Keratinocyte (primary cell): ENCODE data around the gene NFATC1. TPM values are rescaled to one million over a fixed set of nuclear protein-coding genes. Genes with fewer than 3 reads are reported as not detected.

Experiments used
- DNase-seq: peaks from one replicate; pipeline ENCODE4 v3.0.0-alpha.2; 2011; ENCODE audit warnings: low read depth, missing footprints, low spot score
- FAIRE-seq: peaks from 2 replicates; lab custom pipeline; 2011; peaks lifted over from hg19 to GRCh38; lab: Jason Lieb, UNC
- H2AFZ ChIP-seq: 2 replicates; pipeline ENCODE4 v1.6.0; 2012; ENCODE audit warnings: low read length, control low read depth, inconsistent platforms; ENCODE audit not compliant: control insufficient read depth
- H3K27ac ChIP-seq: 2 replicates; pipeline ENCODE4 v1.5.1; 2011; ENCODE audit warnings: low read length; ENCODE audit not compliant: control insufficient read depth, insufficient read depth
- H3K27me3 ChIP-seq: 3 replicates; pipeline ENCODE4 v1.6.0; 2011; ENCODE audit warnings: low read length; ENCODE audit not compliant: control insufficient read depth, insufficient read depth; ENCODE audit errors: extremely low read depth
- H3K36me3 ChIP-seq, 2 experiments: 2 replicates in 1 of 2; 3 replicates in 1 of 2; pipeline ENCODE4 v1.5.1; 2011; ENCODE audit warnings: low read length in 2 of 2, mild to moderate bottlenecking in 1 of 2; ENCODE audit not compliant: control insufficient read depth in 2 of 2, insufficient read depth in 2 of 2; ENCODE audit errors: extremely low read depth in 1 of 2
- H3K4me1 ChIP-seq: 3 replicates; pipeline ENCODE4 v1.5.1; 2011; ENCODE audit warnings: low read length; ENCODE audit not compliant: control insufficient read depth, insufficient read depth; ENCODE audit errors: extremely low read depth
- H3K4me2 ChIP-seq: 3 replicates; pipeline ENCODE4 v1.6.0; 2011; ENCODE audit warnings: low read depth, low read length; ENCODE audit not compliant: control insufficient read depth, insufficient read depth; ENCODE audit errors: extremely low read depth
- H3K4me3 ChIP-seq, 3 experiments: fragments of 200-600 bp in 1 of 3; sonication (generic) in 1 of 3; 2 replicates in 2 of 3; 3 replicates in 1 of 3; pipeline ENCODE4 v1.5.1; 2011 to 2016; ENCODE audit warnings: low read length in 3 of 3, mild to moderate bottlenecking in 3 of 3, control low read depth in 2 of 3, inconsistent platforms in 1 of 3, low read depth in 1 of 3, mixed read lengths in 1 of 3, mixed run types in 1 of 3, moderate library complexity in 1 of 3; ENCODE audit not compliant: control insufficient read depth in 2 of 3, insufficient read depth in 2 of 3; ENCODE audit errors: extremely low read depth in 1 of 3
- H3K79me2 ChIP-seq: 2 replicates; pipeline ENCODE4 v1.6.0; 2012; ENCODE audit warnings: low read length; ENCODE audit not compliant: control insufficient read depth, insufficient read depth
- H3K9ac ChIP-seq: 3 replicates; pipeline ENCODE4 v1.6.0; 2011; ENCODE audit warnings: low read length; ENCODE audit not compliant: control insufficient read depth, insufficient read depth; ENCODE audit errors: extremely low read depth
- H3K9me1 ChIP-seq: 3 replicates; pipeline ENCODE4 v1.6.0; 2011; ENCODE audit warnings: low read length; ENCODE audit not compliant: control insufficient read depth, insufficient read depth; ENCODE audit errors: extremely low read depth
- H3K9me3 ChIP-seq: 2 replicates; pipeline ENCODE4 v1.5.1; 2012; ENCODE audit warnings: low read depth, low read length; ENCODE audit not compliant: control insufficient read depth
- H4K20me1 ChIP-seq: 3 replicates; pipeline ENCODE4 v1.6.0; 2011; ENCODE audit warnings: low read length; ENCODE audit not compliant: control insufficient read depth, insufficient read depth; ENCODE audit errors: extremely low read depth
- EZH2 ChIP-seq: IDR thresholded peaks from one replicate; pipeline ENCODE4 v1.6.1; 2012; ENCODE audit warnings: inconsistent platforms, mild to moderate bottlenecking, low read length, moderate library complexity
- dilution Hi-C: fragments of 300-500 bp; cut with MboI; formaldehyde crosslinking; loops from one replicate; pipeline ENCODE4 v1.7.0; 2020; ENCODE audit warnings: low sequenced_read_pairs; ENCODE audit not compliant: extremely low pct_ligation_motif_present
- polyA plus RNA-seq, 5 experiments: library from polyadenylated mRNA; depleted of rRNA in 3 of 5; stranded (reverse) in 3 of 5; stranded (forward) in 1 of 5; unstranded in 1 of 5; fragments of >200 nt; gene quantifications; 1 replicate in 1 of 5; 2 replicates in 3 of 5; 3 replicates in 1 of 5; pipeline versions ENCODE4 v1.2.1 to v1.2.3, GENCODE V29; 2011 to 2012; ENCODE audit warnings: missing spikeins in 2 of 5, low read depth in 1 of 5, low replicate concordance in 1 of 5
- TF ChIP-seq, protein P1 (sequence below), 3 experiments: IDR thresholded peaks in 1 of 3; conservative IDR thresholded peaks in 1 of 3; optimal IDR thresholded peaks in 1 of 3; 2 replicates in 2 of 3; 3 replicates in 1 of 3; pipeline versions ENCODE3 to v1.5.1; 2011; ENCODE audit warnings: low read length in 3 of 3, mild to moderate bottlenecking in 3 of 3, moderate library complexity in 2 of 3, control low read depth in 1 of 3, inconsistent platforms in 1 of 3; ENCODE audit not compliant: insufficient read depth in 2 of 3; ENCODE audit errors: extremely low read depth in 1 of 3

NFATC1 gene
- polyA plus RNA-seq, 1 donor (not counting 4 experiments of a cell fraction or from before 2014, with no cell fraction given), result 0.77 TPM

DNA sequence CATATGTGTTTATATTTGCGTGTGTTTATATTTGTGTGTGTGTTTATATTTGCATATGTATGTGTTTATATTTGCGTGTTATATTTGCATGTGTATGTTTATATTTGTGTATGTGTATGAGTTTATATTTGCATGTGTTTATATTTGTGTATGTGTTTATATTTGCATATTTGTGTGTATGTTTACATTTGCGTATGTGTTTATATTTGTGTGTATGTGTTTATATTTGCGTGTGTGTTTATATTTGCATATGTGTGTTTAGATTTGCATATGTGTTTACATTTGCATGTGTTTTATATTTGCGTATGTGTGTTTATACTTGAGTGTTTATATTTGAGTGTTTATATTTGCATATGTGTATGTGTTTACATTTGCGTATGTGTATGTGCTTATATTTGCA is 168.2 kb downstream of the NFATC1 start:
- no peak overlapping the region for H3K9ac ChIP-seq
- TF ChIP-seq, protein P1, sequence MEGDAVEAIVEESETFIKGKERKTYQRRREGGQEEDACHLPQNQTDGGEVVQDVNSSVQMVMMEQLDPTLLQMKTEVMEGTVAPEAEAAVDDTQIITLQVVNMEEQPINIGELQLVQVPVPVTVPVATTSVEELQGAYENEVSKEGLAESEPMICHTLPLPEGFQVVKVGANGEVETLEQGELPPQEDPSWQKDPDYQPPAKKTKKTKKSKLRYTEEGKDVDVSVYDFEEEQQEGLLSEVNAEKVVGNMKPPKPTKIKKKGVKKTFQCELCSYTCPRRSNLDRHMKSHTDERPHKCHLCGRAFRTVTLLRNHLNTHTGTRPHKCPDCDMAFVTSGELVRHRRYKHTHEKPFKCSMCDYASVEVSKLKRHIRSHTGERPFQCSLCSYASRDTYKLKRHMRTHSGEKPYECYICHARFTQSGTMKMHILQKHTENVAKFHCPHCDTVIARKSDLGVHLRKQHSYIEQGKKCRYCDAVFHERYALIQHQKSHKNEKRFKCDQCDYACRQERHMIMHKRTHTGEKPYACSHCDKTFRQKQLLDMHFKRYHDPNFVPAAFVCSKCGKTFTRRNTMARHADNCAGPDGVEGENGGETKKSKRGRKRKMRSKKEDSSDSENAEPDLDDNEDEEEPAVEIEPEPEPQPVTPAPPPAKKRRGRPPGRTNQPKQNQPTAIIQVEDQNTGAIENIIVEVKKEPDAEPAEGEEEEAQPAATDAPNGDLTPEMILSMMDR (optimal IDR thresholded peaks at IDR 0.05 in 1 of 3, IDR thresholded peaks at IDR 0.05 in 1 of 3, conservative IDR thresholded peaks at IDR 0.05 in 1 of 3; ENCODE audit: extremely low read depth in 1 of 3, insufficient read depth in 2 of 3, low read length in 3 of 3), result no peak
- no peak for TF ChIP-seq EZH2
- FAIRE-seq (no peak), DNase-seq (no peak)
- peaks cover 12% of the 10 kb centered on the region for H3K4me1 ChIP-seq
- H3K4me2 ChIP-seq, result no peak overlapping the region
- no peaks in the 10 kb centered on the region for H3K36me3 ChIP-seq
- H3K9me3 ChIP-seq, result peaks cover 4% of the 10 kb centered on the region
- no peak overlapping the region for H3K27ac ChIP-seq
- H3K4me3 ChIP-seq, result no peak overlapping the region
- dilution Hi-C loops, result no loop called here
- no peaks in the 10 kb centered on the region for H3K9me1 ChIP-seq
- no peaks in the 10 kb centered on the region for H4K20me1 ChIP-seq
- no peaks in the 10 kb centered on the region for H3K79me2 ChIP-seq
- H3K27me3 ChIP-seq, result no peaks in the 10 kb centered on the region
- H2AFZ ChIP-seq, result no peak overlapping the region

DNA sequence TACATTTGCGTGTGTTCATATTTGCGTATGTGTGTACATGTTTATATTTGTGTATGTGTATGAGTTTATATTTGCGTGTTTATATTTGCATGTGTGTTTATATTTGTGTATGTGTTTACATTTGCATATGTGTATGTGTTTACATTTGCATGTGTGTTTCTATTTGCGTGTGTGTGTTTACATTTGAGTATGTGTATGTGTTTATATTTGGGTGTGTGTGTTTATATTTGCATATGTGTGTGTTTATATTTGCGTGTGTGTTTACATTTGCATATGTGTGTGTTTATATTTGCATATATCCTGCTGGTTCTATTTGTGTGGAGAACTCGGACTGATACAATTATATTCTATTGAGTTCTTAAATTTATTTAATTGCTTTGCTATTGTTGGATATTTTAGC is 168.7 kb downstream of the NFATC1 start:
- dilution Hi-C loops, result no loop called here
- Histone ChIP-seq H3K9me3 (no peaks in the 10 kb centered on the region), H3K79me2 (no peaks in the 10 kb centered on the region), H3K4me3 (no peak overlapping the region), H3K4me2 (no peak overlapping the region), H4K20me1 (no peaks in the 10 kb centered on the region), H3K9me1 (no peaks in the 10 kb centered on the region), H2AFZ (no peak overlapping the region), H3K27me3 (no peaks in the 10 kb centered on the region), H3K9ac (no peak overlapping the region), H3K4me1 (peaks cover 12% of the 10 kb centered on the region), H3K27ac (no peak overlapping the region), H3K36me3 (no peaks in the 10 kb centered on the region)
- DNase-seq (no peak), FAIRE-seq (no peak)
- TF ChIP-seq, protein P1 (optimal IDR thresholded peaks at IDR 0.05 in 1 of 3, IDR thresholded peaks at IDR 0.05 in 1 of 3, conservative IDR thresholded peaks at IDR 0.05 in 1 of 3; ENCODE audit: extremely low read depth in 1 of 3, insufficient read depth in 2 of 3, low read length in 3 of 3), result no peak
- TF ChIP-seq EZH2, result no peak
